GM13977 (cell line): ENCODE results near the gene RHBDL3.

Experiments used
- DNase-seq: peaks from one replicate; pipeline ENCODE4 v3.0.0; 2012; ENCODE audit warnings: low spot score
- in situ Hi-C: fragments of 300-500 bp; cut with MboI; formaldehyde crosslinking; loops from one replicate; pipeline ENCODE4 v1.12.0; 2022; ENCODE audit warnings: low sequenced_read_pairs, low pct_unique_long_range_greater_than_20kb, mixed read lengths, inconsistent platforms; ENCODE audit not compliant: unreplicated experiment
- TF ChIP-seq, protein P1 (sequence below): IDR thresholded peaks from 2 replicates; pipeline ENCODE4 v1.5.1; 2012; ENCODE audit warnings: mild to moderate bottlenecking, control low read depth; ENCODE audit not compliant: insufficient read depth; ENCODE audit errors: extremely low read depth, missing control alignments

RHBDL3 gene

DNA sequence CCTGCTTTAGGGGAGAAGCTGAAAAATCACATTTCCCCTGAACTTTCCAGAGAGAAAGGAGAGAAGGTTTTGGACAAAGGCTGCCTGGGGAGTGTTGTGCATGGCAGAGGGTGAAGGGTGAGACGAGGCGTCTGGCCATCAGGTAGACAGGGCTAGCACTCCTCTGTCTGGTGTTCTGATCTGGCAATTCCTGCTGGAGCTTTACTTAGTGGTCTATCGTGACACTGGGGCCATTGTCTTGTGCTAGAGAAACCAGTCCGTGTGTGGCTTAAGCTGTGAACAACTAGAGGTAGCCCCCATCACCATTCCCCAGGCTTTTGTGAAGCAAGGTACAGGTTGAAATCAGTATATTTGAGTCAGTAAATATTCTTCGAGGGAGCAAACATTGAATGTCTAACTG, 8.5 kb downstream of the RHBDL3 start:
- in situ Hi-C loops: no loop called here
- TF ChIP-seq, protein P1, sequence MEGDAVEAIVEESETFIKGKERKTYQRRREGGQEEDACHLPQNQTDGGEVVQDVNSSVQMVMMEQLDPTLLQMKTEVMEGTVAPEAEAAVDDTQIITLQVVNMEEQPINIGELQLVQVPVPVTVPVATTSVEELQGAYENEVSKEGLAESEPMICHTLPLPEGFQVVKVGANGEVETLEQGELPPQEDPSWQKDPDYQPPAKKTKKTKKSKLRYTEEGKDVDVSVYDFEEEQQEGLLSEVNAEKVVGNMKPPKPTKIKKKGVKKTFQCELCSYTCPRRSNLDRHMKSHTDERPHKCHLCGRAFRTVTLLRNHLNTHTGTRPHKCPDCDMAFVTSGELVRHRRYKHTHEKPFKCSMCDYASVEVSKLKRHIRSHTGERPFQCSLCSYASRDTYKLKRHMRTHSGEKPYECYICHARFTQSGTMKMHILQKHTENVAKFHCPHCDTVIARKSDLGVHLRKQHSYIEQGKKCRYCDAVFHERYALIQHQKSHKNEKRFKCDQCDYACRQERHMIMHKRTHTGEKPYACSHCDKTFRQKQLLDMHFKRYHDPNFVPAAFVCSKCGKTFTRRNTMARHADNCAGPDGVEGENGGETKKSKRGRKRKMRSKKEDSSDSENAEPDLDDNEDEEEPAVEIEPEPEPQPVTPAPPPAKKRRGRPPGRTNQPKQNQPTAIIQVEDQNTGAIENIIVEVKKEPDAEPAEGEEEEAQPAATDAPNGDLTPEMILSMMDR: no peak
- no peak for DNase-seq

DNA sequence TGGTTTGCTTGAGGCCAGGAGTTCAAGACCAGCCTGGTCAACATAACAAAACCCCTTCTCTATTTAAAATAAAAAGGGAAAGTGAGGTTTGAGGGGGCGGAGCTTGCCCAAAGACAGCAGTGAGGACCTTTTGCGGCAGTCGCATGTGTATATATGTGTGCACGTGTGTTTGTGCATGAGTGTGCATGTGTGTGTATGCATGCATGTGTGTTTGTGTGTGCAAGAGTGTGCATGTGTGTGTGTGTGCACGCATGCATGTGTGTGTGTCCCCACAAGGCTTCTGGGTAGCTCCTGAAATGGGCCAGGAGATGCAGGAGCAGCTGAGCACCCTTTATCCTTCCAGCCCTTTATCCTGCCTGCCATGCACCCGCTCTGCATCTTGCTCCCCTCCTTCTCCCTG, 9.0 kb downstream of the RHBDL3 start:
- DNase-seq: no peak
- TF ChIP-seq, protein P1: no peak
- in situ Hi-C loops: no loop called here

DNA sequence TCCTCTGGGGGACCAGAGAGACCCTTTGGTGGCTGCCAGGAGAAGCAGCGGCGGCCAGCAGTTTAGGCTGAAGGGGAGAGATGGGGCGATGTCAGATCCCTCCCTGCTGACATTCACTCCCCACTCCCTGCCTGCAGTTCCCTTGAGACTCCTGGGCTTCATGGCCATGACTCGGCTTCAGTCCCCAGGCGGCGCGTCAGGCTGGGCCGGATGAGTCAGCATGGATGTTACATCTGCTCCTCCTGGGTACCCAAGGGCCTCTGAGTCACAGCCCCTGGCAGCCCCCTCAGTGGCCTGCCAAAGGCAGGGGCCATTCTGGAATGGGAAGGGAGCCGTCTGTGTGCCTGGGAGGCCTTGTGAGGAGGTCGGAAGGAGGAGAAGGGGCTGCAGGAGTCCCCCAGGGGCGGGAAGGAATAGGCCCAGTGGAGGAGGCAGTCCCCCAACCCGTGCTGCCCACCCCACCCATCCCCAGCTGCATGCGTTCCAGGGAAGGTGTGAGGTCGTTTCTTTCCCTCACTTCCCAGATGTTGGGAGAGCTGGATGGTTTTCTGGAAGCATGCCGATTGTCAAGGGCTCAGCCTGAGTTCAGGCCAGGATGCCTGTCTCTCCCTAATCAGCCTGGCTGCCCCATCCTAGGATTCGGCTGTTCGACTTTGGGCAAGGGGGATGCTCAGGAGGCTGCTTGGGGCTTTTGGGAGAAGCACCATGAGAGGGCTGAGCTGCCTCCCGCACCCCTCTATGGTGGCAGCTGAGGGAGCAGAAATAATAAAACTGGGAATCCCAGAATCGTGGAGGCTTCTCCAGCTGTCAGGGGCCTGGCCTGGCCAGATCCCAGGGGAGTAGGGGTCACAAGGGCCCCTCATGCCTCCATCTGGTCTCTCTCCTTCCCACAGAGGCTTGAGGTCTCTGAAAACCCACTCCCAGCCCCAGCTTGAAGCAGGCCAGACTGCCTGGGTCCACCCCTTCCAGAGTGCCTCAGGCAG, 9.7 kb downstream of the RHBDL3 start:
- in situ Hi-C loops: no loop called here

DNA sequence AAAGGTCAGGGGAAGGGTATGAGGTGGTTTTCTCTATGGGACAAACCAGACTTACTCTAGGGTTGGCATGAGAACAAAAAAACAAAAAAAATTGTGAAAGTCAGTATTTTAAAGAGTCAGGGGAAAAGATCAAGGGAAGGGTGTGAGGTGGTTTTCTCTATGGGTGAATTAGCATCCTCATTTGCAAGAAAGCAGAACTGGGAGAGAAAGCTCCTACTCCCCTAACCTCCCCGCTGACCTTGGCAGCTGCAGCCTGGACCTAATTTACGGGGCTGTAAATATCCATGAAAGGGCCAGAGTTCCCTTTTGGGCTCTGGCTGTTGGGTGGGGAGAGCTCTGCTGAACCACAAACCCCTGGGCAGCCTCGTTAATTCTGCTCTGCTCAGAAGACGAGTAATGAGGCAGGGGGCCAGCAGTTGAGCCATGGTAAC, 10.6 kb downstream of the RHBDL3 start:
- TF ChIP-seq, protein P1: no peak
- no peak for DNase-seq
- in situ Hi-C loops: no loop called here

More for the DNA sequence above, 9.7 kb downstream of the RHBDL3 start:
- no peak for DNase-seq
- TF ChIP-seq, protein P1: no peak

DNA sequence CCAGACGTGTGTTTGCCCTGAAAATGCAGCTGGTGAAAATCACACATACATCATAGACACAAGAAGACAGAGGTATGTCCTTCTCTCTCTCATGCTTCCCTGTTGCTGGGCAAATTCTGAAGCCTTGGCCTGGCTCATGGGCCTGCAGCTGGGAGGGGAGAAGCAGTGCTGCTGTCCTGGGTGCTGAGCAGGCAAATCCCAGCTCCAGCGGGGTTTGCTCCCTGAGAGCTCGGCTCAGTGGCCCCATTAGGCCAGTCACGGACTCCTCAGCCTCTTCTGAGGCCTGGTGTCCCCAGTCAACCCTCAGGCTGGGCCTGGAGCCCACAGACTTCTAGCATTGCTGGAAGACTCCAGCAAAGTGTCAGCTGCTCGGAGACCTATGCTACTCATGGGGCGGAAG, 11.7 kb downstream of the RHBDL3 start:
- TF ChIP-seq, protein P1: no peak
- in situ Hi-C loops: no loop called here
- no peak for DNase-seq

DNA sequence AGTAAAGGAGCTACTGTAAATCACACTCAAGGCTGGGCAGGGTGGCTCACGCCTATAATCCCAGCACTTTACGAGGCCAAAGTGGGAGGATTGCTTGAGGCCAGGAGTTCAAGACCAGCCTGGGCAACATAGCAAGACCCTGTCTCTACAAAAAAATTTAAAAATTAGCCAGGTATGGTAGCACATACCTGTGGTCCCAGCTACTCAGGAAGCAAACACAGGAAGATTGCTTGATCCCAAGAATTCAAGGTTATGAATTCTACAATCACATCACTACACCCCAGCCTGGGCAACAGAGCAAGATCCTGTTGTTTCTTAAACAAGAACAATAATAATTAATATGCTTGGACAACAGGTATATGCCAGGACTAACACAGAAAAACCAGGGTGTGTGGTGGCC, 13.2 kb downstream of the RHBDL3 start:
- in situ Hi-C loops: no loop called here
- no peak for DNase-seq
- TF ChIP-seq, protein P1: no peak
